GM19035 (cell line): Measurements from ENCODE around the gene ALDH1A3.
"Not testable (repeated sequence)": the region's sequence is repeated elsewhere in the genome, so short reads cannot be mapped to it uniquely, and the experiment has no call there.

Source experiments
- ATAC-seq: cut with Tn5 transposase; IDR thresholded peaks from one replicate; pipeline ENCODE4 v1.9.1; 2021; ENCODE audit not compliant: unreplicated experiment

Gene ALDH1A3

GRCh38 chr15:100879464-100880138, at the start of gene ALDH1A3:
Gene ALDH1A3 (plus strand): TSS chr15:100879831. CDS start chr15:100879908, 77 bp downstream.
- ATAC-seq: peak; percentile 46

- ATAC-seq: no peak
These were observed 48.2 kb upstream of the ALDH1A3 start for GRCh38 chr15:100831467-100831866.

GRCh38 chr15:100832149-100832942, 47.3 kb upstream of the ALDH1A3 start:
- ATAC-seq: no peak

- ATAC-seq: no peak
These were observed 45.9 kb upstream of the ALDH1A3 start for GRCh38 chr15:100833417-100834389.

GRCh38 chr15:100834731-100835130, 44.9 kb upstream of the ALDH1A3 start:
- ATAC-seq: no peak

GRCh38 chr15:100835636-100836035, 44.0 kb upstream of the ALDH1A3 start:
- no peak for ATAC-seq

GRCh38 chr15:100836501-100836900, 43.1 kb upstream of the ALDH1A3 start:
- no peak for ATAC-seq

- no peak for ATAC-seq
These were observed 38.2 kb upstream of the ALDH1A3 start for GRCh38 chr15:100841426-100841825.

GRCh38 chr15:100842756-100843730, 36.6 kb upstream of the ALDH1A3 start:
- ATAC-seq: no peak

GRCh38 chr15:100844167-100844566, 35.5 kb upstream of the ALDH1A3 start:
- ATAC-seq: no peak

GRCh38 chr15:100844778-100845177, 34.9 kb upstream of the ALDH1A3 start:
- no peak for ATAC-seq

GRCh38 chr15:100847194-100847593, 32.4 kb upstream of the ALDH1A3 start:
- no peak for ATAC-seq

GRCh38 chr15:100849021-100849854, 30.4 kb upstream of the ALDH1A3 start:
- ATAC-seq: no peak

GRCh38 chr15:100849855-100850218, 29.8 kb upstream of the ALDH1A3 start:
- ATAC-seq: no peak

- not testable (repeated sequence) for ATAC-seq
These were observed 28.1 kb upstream of the ALDH1A3 start for GRCh38 chr15:100851428-100852015.

GRCh38 chr15:100852630-100853029, 27.0 kb upstream of the ALDH1A3 start:
- ATAC-seq: no peak

- ATAC-seq: no peak
These were observed 25.8 kb upstream of the ALDH1A3 start for GRCh38 chr15:100853676-100854440.

GRCh38 chr15:100856867-100857266, 22.8 kb upstream of the ALDH1A3 start:
- ATAC-seq: no peak
